NT2/D1 (cell line): ENCODE data around the gene GADD45B.

Source experiments
- YY1 ChIP-seq: IDR thresholded peaks from 2 replicates; pipeline ENCODE4 v1.6.1; 2011; ENCODE audit not compliant: insufficient read length, insufficient read depth
- ZNF274 ChIP-seq: IDR thresholded peaks from 2 replicates; pipeline ENCODE4 v1.6.1; 2011; ENCODE audit warnings: mild to moderate bottlenecking, low read depth, low read length

DNA sequence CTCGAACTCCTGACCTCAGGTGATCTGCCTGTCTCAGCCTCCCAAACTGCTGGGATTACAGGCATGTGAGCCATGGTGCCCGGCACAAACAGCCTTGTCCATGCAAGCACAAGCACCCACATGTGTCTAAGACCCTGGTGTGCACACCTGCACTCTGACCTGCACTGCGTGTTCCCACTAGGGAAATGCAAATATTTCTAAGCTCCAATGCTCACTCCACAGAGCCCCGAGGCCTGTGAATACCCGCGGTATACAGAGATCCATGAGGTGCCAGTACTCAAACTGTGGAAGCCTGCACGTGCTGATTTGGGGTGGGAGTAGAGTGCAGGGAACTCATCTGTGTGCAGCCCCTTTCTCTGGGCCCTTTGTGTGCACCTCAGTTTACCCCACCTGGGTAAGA lies 14.7 kb downstream of the GADD45B start:
- TF ChIP-seq YY1, result no peak
- TF ChIP-seq ZNF274, result no peak
